Peyer's patch (tissue), 4 donors: ENCODE results near the gene COL23A1.

Experiments used
- CTCF ChIP-seq, 6 experiments: fragments of 450-650 bp in 4 of 6; fragments of 200-600 bp in 2 of 6; sonication (generic) in 1 of 6; IDR thresholded peaks; one replicate each; pipeline ENCODE4 v1.5.1; 2017 to 2019; ENCODE audit warnings: antibody characterized with exemption in 6 of 6, mild to moderate bottlenecking in 3 of 6, moderate library complexity in 1 of 6
- POLR2A ChIP-seq, 2 donors: fragments of 450-650 bp; IDR thresholded peaks; one replicate each; pipeline ENCODE4 v1.5.1; 2017; ENCODE audit warnings: antibody characterized with exemption in 2 of 2, mild to moderate bottlenecking in 2 of 2, moderate library complexity in 2 of 2

- TF ChIP-seq CTCF (IDR thresholded peaks at IDR 0.05): peak; percentile 39 to 73 (median 60)
- no peak for TF ChIP-seq POLR2A (IDR thresholded peaks at IDR 0.05)
Observed at GRCh38 chr5:178461004-178461730, 129.0 kb downstream of the COL23A1 start.
